ENCODE measurements around the gene PPM1H. TPM values are rescaled to one million over a fixed set of nuclear protein-coding genes. Genes with fewer than 3 reads are reported as not detected.

PPM1H gene
- total RNA-seq, 4 donors from 2014 or later, result 1.1 to 2.4 (median 1.7) TPM

GRCh38 chr12:62933602-62934238 is 1.2 kb downstream of the PPM1H start:
- H3K4me3 ChIP-seq (ENCODE audit: low read depth, poor library complexity, severe bottlenecking), result peak overlapping the region; percentile 63
- WGBS, 2 donors, result 2% methylated on average over 24 of the region's 24 CpGs
- no peak for TF ChIP-seq POLR2A (IDR thresholded peaks at IDR 0.05)
- TF ChIP-seq CTCF (IDR thresholded peaks at IDR 0.05), result no peak
- intact Hi-C loops (cut with DNase I; ENCODE audit: low total_unique reads), result no loop called here
- DNase-seq (ENCODE audit: low spot score in 2 of 2), result no peak

GRCh38 chr12:62933220-62933601 is 1.7 kb downstream of the PPM1H start:
- TF ChIP-seq CTCF (IDR thresholded peaks at IDR 0.05) (no peak), POLR2A (IDR thresholded peaks at IDR 0.05) (no peak)
- H3K4me3 ChIP-seq (ENCODE audit: low read depth, poor library complexity, severe bottlenecking), result no peak overlapping the region
- no peak for DNase-seq (ENCODE audit: low spot score in 2 of 2)
- WGBS, 2 donors, result 1 to 5% methylated on average over 15 of the region's 15 CpGs
- intact Hi-C loops (cut with DNase I; ENCODE audit: low total_unique reads), result no loop called here

GRCh38 chr12:62931477-62931876 is 3.5 kb downstream of the PPM1H start:
- no peak for DNase-seq (ENCODE audit: low spot score in 2 of 2)
- intact Hi-C loops (cut with DNase I; ENCODE audit: low total_unique reads), result no loop called here
- TF ChIP-seq CTCF (IDR thresholded peaks at IDR 0.05), result no peak
- TF ChIP-seq POLR2A (IDR thresholded peaks at IDR 0.05), result no peak
- H3K4me3 ChIP-seq (ENCODE audit: low read depth, poor library complexity, severe bottlenecking), result no peak overlapping the region
- WGBS, 2 donors, result 77 to 87% methylated on average over 3 of the region's 3 CpGs

GRCh38 chr12:62930546-62931425 is 4.2 kb downstream of the PPM1H start:
- DNase-seq (ENCODE audit: low spot score in 2 of 2), result no peak
- TF ChIP-seq CTCF (IDR thresholded peaks at IDR 0.05) (no peak), POLR2A (IDR thresholded peaks at IDR 0.05) (no peak)
- WGBS, 2 donors, result 36 to 37% methylated on average over 5 of the region's 5 CpGs
- H3K4me3 ChIP-seq (ENCODE audit: low read depth, poor library complexity, severe bottlenecking), result no peak overlapping the region
- intact Hi-C loops (cut with DNase I; ENCODE audit: low total_unique reads), result no loop called here

- no peak overlapping the region for H3K4me3 ChIP-seq (ENCODE audit: low read depth, poor library complexity, severe bottlenecking)
- no peak for DNase-seq (ENCODE audit: low spot score in 2 of 2)
- intact Hi-C loops (cut with DNase I; ENCODE audit: low total_unique reads), result no loop called here
- 79 to 81% methylated on average over 2 of the region's 2 CpGs for WGBS, 2 donors
- TF ChIP-seq CTCF (IDR thresholded peaks at IDR 0.05) (no peak), POLR2A (IDR thresholded peaks at IDR 0.05) (no peak)
Observed at GRCh38 chr12:62928632-62929031, 6.3 kb downstream of the PPM1H start.

Measured in lower leg skin (tissue), 4 donors.